Neuronal stem cell (in vitro differentiated cells): ENCODE data around the gene ATP6V0E1.

Source experiments
- DNase-seq: peaks from one replicate; pipeline ENCODE4 v3.0.0-alpha.2; 2013; ENCODE audit warnings: low spot score
- H2AFZ ChIP-seq: one replicate; pipeline ENCODE4 v1.6.1; 2013; ENCODE audit warnings: mild to moderate bottlenecking, low read length, inconsistent platforms
- H2AK5ac ChIP-seq: 2 replicates; pipeline ENCODE4 v1.6.1; 2013; ENCODE audit warnings: low read depth, mild to moderate bottlenecking, inconsistent platforms, low read length, moderate library complexity, mixed read lengths
- H2BK120ac ChIP-seq: 2 replicates; pipeline ENCODE4 v1.6.1; 2013; ENCODE audit warnings: low read depth, mild to moderate bottlenecking, inconsistent platforms, low read length, moderate library complexity, mixed read lengths
- H2BK12ac ChIP-seq: one replicate; pipeline ENCODE4 v1.6.1; 2013; ENCODE audit warnings: low read length, inconsistent platforms
- H2BK15ac ChIP-seq: 2 replicates; pipeline ENCODE4 v1.6.1; 2013; ENCODE audit warnings: mild to moderate bottlenecking, low read length, inconsistent platforms, mixed read lengths
- H2BK5ac ChIP-seq: one replicate; pipeline ENCODE4 v1.6.1; 2013; ENCODE audit warnings: inconsistent platforms, mild to moderate bottlenecking, low read length, moderate library complexity
- H3K14ac ChIP-seq: one replicate; pipeline ENCODE4 v1.6.1; 2013; ENCODE audit warnings: low read length, inconsistent platforms
- H3K18ac ChIP-seq: 2 replicates; pipeline ENCODE4 v1.6.1; 2013; ENCODE audit warnings: low read length, inconsistent platforms
- H3K23ac ChIP-seq: 2 replicates; pipeline ENCODE4 v1.6.1; 2013; ENCODE audit warnings: low read depth, mild to moderate bottlenecking, mixed read lengths, low read length, inconsistent platforms; ENCODE audit not compliant: poor library complexity
- H3K27ac ChIP-seq: replicated peaks from 3 replicates; pipeline ENCODE4 v1.5.1; 2013; ENCODE audit warnings: low read length, inconsistent platforms
- H3K27me3 ChIP-seq, 3 experiments: 2 replicates each; pipeline ENCODE4 v1.6.1; 2013; ENCODE audit warnings: low read length in 3 of 3, mild to moderate bottlenecking in 2 of 3, inconsistent platforms in 1 of 3, low read depth in 1 of 3, mixed read lengths in 1 of 3, moderate library complexity in 1 of 3; ENCODE audit not compliant: control insufficient read depth in 3 of 3, insufficient read depth in 3 of 3
- H3K36me3 ChIP-seq, 2 donors: replicated peaks in 1 of 2; 2 replicates each; pipeline ENCODE4 v1.6.1; 2013; ENCODE audit warnings: low read length in 2 of 2; ENCODE audit not compliant: control insufficient read depth in 2 of 2, insufficient read depth in 2 of 2
- H3K4ac ChIP-seq: 2 replicates; pipeline ENCODE4 v1.6.1; 2013; ENCODE audit warnings: inconsistent platforms, mild to moderate bottlenecking, low read length, moderate library complexity
- H3K4me1 ChIP-seq, 2 donors: 1 replicate in 1 of 2; 2 replicates in 1 of 2; pipeline ENCODE4 v1.6.1; 2013; ENCODE audit warnings: low read length in 2 of 2, low read depth in 1 of 2; ENCODE audit not compliant: control insufficient read depth in 2 of 2, insufficient read depth in 1 of 2
- H3K4me2 ChIP-seq: one replicate; pipeline ENCODE4 v1.6.1; 2013; ENCODE audit warnings: mild to moderate bottlenecking, low read length, inconsistent platforms; ENCODE audit not compliant: insufficient read depth, poor library complexity, severe bottlenecking
- H3K4me3 ChIP-seq, 2 donors: 2 replicates each; pipeline ENCODE4 v1.5.1; 2013; ENCODE audit warnings: low read length in 2 of 2, mild to moderate bottlenecking in 2 of 2, inconsistent platforms in 1 of 2, moderate library complexity in 1 of 2
- H3K79me1 ChIP-seq: one replicate; pipeline ENCODE4 v1.6.1; 2013; ENCODE audit warnings: low read depth, mild to moderate bottlenecking, inconsistent platforms, low read length, moderate library complexity
- H3K9ac ChIP-seq: one replicate; pipeline ENCODE4 v1.6.1; 2013; ENCODE audit warnings: mild to moderate bottlenecking, low read depth, low read length, inconsistent platforms; ENCODE audit not compliant: poor library complexity
- H3K9me3 ChIP-seq, 2 donors: replicated peaks in 1 of 2; 2 replicates each; pipeline versions ENCODE3 to v1.6.1; 2013; ENCODE audit warnings: low read length in 2 of 2, mild to moderate bottlenecking in 2 of 2, inconsistent platforms in 1 of 2, low read depth in 1 of 2, mixed read lengths in 1 of 2, moderate library complexity in 1 of 2; ENCODE audit not compliant: control insufficient read depth in 2 of 2, insufficient read depth in 1 of 2
- H4K8ac ChIP-seq: one replicate; pipeline ENCODE4 v1.6.1; 2013; ENCODE audit warnings: low read depth, mild to moderate bottlenecking, inconsistent platforms, low read length, moderate library complexity
- H4K91ac ChIP-seq: one replicate; pipeline ENCODE4 v1.6.1; 2013; ENCODE audit warnings: low read length, low read depth, mild to moderate bottlenecking, inconsistent platforms; ENCODE audit not compliant: poor library complexity
- WGBS, 2 donors: extraction: QIAGEN DNeasy Blood & Tissue Kit; methylation state at CpG; one replicate each; pipeline ENCODE4 v1.1.7; 2013; ENCODE audit warnings: missing lambda C conversion rate in 2 of 2, mixed read lengths in 1 of 2; ENCODE audit not compliant: insufficient read length in 2 of 2, insufficient replicate concordance in 1 of 2; ENCODE audit errors: extremely low coverage in 2 of 2; 5-methylcytosine and 5-hydroxymethylcytosine counted together

The ATP6V0E1 gene

DNA sequence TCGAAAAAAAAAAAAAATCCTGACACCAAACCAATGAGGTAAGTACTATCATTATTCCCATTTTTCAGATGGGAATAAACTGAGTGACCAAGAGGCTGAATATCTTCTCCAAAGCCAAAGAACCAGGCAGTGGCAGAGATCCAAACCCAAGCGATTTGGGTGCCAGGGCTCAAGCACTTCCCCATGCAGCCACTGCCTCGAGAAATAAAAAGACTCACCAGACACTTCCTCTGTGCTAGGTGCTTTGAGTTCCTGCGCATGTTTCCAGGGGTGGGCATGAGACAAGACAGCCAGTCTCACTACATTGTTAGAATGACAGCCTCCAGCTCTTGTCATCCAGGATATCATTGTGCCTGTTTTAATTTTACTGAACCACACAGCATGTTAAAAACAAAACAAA is 26.6 kb upstream of the ATP6V0E1 start:
- Histone ChIP-seq H3K4me3 (no peak overlapping the region), H3K27me3 (peaks cover 0 to 1% (median 0%) of the 10 kb centered on the region in 3 experiments), H2AFZ (no peak overlapping the region), H2BK15ac (no peak overlapping the region), H3K23ac (no peak overlapping the region), H3K4me1 (peaks cover 3 to 4% of the 10 kb centered on the region in 2 donors), H3K4me2 (no peak overlapping the region), H2BK120ac (no peak overlapping the region), H2AK5ac (no peak overlapping the region), H3K36me3 (peaks cover under 1 to 12% of the 10 kb centered on the region in 2 donors), H3K18ac (no peak overlapping the region), H2BK5ac (no peak overlapping the region), H2BK12ac (no peak overlapping the region), H4K8ac (no peak overlapping the region), H4K91ac (no peak overlapping the region), H3K9me3 (no peaks in the 10 kb centered on the region), H3K27ac (no peak overlapping the region), H3K9ac (no peak overlapping the region), H3K4ac (no peak overlapping the region), H3K79me1 (peaks cover 2% of the 10 kb centered on the region), H3K14ac (no peak overlapping the region)
- no peak for DNase-seq
- no CpG with 5 or more reads among the region's 4 CpGs for WGBS, 2 donors

DNA sequence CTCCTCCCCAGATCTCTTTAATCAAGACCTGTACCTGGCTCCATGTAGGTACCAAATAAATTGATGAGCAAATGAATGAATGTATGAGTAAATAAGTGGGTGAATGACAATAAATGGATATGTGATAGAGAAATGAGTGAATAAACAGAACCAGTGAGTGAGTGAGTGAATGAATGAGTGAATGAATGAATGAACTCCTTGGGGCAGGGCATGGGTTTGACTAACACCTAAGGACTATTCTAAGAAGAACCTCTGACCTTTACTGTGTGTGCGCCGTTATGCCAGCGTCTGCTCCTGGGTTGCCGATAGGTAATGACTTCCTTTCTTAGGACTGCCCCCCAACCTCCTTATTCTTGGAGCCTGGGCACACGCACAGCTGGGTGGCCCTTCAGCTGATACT is 26.1 kb upstream of the ATP6V0E1 start:
- H2BK12ac ChIP-seq = no peak overlapping the region
- H3K4me1 ChIP-seq = peaks cover 3 to 4% of the 10 kb centered on the region in 2 donors
- H3K9ac ChIP-seq = no peak overlapping the region
- no peak for DNase-seq
- peaks cover 0 to 1% (median 0%) of the 10 kb centered on the region in 3 experiments for H3K27me3 ChIP-seq
- no CpG with 5 or more reads among the region's 5 CpGs for WGBS, 2 donors
- no peak overlapping the region for H3K4me2 ChIP-seq
- no peak overlapping the region for H2AK5ac ChIP-seq
- H3K4me3 ChIP-seq = no peak overlapping the region
- no peak overlapping the region for H3K23ac ChIP-seq
- H2BK120ac ChIP-seq = no peak overlapping the region
- no peak overlapping the region for H2BK15ac ChIP-seq
- H3K27ac ChIP-seq = no peak overlapping the region
- H2AFZ ChIP-seq = no peak overlapping the region
- no peak overlapping the region for H3K18ac ChIP-seq
- H3K4ac ChIP-seq = no peak overlapping the region
- no peak overlapping the region for H4K8ac ChIP-seq
- no peak overlapping the region for H2BK5ac ChIP-seq
- no peak overlapping the region for H4K91ac ChIP-seq
- peaks cover 0 to 12% of the 10 kb centered on the region in 2 donors for H3K36me3 ChIP-seq
- H3K14ac ChIP-seq = no peak overlapping the region
- H3K9me3 ChIP-seq = no peaks in the 10 kb centered on the region
- peaks cover 2% of the 10 kb centered on the region for H3K79me1 ChIP-seq

DNA sequence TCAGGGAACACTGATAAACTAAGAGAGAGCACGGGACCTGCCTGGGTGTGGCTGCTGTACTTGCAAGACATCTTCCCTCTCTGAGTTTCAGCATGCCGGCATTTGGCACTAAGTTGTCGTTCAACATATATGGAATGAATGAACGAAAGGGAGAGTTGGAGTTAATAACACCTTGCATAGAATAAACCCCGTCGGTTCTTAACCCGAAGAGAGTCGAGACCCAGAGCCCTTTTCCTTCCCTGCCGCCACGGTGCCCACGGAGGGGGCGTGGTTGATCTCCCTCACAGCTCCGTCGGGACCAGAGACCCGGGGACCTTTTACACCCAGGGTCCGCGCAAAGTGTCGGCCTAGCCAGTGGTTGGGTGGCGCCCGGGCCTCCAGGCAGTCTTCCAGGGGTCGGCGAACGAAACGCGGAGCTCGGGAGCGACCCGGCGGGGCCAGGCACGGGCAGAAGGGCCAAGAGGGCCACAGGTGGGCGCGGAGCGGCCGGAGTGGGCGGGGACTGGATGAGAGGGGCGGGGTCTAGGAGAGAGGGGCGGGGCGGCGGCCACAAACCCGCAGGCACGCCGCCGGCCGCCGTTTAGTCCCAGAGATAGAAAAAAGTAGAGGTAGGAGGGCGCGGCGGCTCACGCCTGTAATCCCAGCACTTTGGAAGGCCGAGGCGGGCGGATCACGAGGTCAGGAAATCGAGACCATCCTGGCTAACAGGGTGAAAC is 25.1 kb upstream of the ATP6V0E1 start:
- no peak overlapping the region for H3K14ac ChIP-seq

More for the DNA sequence above, 25.1 kb upstream of the ATP6V0E1 start:
- peaks cover 3 to 4% of the 10 kb centered on the region in 2 donors for H3K4me1 ChIP-seq
- peak; percentile 53 for DNase-seq
- H3K4me3 ChIP-seq = peak overlapping the region; percentile 87 to 99
- H3K27ac ChIP-seq = no peak overlapping the region
- no peak overlapping the region for H2BK5ac ChIP-seq
- H3K36me3 ChIP-seq = peaks cover 0 to 15% of the 10 kb centered on the region in 2 donors
- H3K9me3 ChIP-seq = no peaks in the 10 kb centered on the region
- H2BK120ac ChIP-seq = no peak overlapping the region
- H3K23ac ChIP-seq = peak overlapping the region; percentile 58
- H2AK5ac ChIP-seq = no peak overlapping the region
- no CpG with 5 or more reads among the region's 54 CpGs for WGBS, 2 donors
- no peak overlapping the region for H4K8ac ChIP-seq
- H2BK15ac ChIP-seq = no peak overlapping the region
- H2BK12ac ChIP-seq = no peak overlapping the region
- peak overlapping the region; percentile 92 for H3K18ac ChIP-seq
- H3K4me2 ChIP-seq = peak overlapping the region; percentile 95
- peaks cover 2% of the 10 kb centered on the region for H3K79me1 ChIP-seq
- no peak overlapping the region for H3K4ac ChIP-seq
- peaks cover 0 to 1% (median 0%) of the 10 kb centered on the region in 3 experiments for H3K27me3 ChIP-seq
- peak overlapping the region; percentile 93 for H2AFZ ChIP-seq
- H3K9ac ChIP-seq = peak overlapping the region; percentile 46
- no peak overlapping the region for H4K91ac ChIP-seq
